Measurements from ENCODE around the gene NCOR2. TPM values are rescaled to one million over a fixed set of nuclear protein-coding genes. Genes with fewer than 3 reads are reported as not detected.

NCOR2 gene
- total RNA-seq, 4 donors from 2014 or later = 72.1 to 460 (median 119) TPM

DNA sequence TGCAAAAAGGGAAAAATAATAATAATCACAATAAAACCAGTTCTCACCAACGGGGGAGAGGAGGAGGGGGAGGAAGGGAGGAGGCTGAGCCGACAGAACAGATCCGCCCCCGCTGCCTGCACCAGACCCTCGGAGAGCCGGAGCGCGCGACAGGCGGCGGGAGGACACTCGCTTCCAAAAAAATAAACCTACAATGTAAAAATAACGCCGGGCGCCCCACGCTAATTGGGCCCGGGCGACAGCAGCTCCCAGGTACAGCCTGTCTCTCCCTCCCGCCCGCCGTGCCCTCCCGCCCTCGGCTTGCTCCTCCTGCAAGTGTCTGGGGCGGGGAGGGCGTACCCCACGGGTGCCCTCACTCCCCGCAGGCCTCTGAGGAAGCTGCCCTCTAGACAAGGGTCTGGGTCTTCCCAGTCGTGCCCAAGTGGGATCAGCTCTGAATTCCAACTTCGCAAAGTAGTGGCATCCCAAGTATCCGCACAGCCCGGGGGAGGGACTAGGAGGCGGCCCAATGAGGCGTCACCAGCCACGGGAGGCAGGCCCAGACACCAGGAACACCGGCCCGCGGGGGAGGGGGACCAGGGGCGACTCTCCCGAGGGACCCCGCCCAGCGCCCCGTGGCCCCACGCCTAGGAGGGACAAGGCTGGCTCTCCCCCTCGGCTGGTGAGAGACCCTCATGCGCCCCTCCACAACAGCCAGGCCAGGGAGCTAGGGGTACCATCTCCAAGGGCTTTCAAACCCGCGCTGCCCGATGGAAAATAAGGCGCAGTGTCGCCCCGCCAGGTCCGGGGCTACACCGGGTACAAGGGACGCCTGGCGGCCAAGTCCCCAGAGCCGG, 1.0 kb downstream of the NCOR2 start:
- in situ Hi-C loops (cut with MboI; ENCODE audit: low pct_ligation_motif_present in 1 of 4, low pct_unique_long_range_greater_than_20kb in 1 of 4, low sequenced_read_pairs in 3 of 4) (loop anchor here in 2 of 4 donors (10.0 kb wide), 2 partner anchors 52 to 198 kb away; no protein-coding TSS in a partner anchor), intact Hi-C loops (cut with DNase I; ENCODE audit: low total_unique reads) (loop anchor here (5.0 kb wide), 2 partner anchors 49 to 186 kb away; no protein-coding TSS in a partner anchor)
- H3K27me3 ChIP-seq = no peaks in the 10 kb centered on the region
- peak overlapping the region; percentile 62 to 98 (median 94) for H3K4me3 ChIP-seq
- TF ChIP-seq EP300 (IDR thresholded peaks at IDR 0.05; ENCODE audit: low read depth) = no peak
- TF ChIP-seq POLR2A (IDR thresholded peaks at IDR 0.05) = peak; percentile 53
- peak; percentile 64 to 70 (median 66) for TF ChIP-seq POLR2AphosphoS5 (IDR thresholded peaks at IDR 0.05)
- H3K27ac ChIP-seq = peak overlapping the region; percentile 96 to 100 (median 99)
- DNase-seq = peak; percentile 89
- no peaks in the 10 kb centered on the region for H3K36me3 ChIP-seq
- H3K9me3 ChIP-seq = no peaks in the 10 kb centered on the region
- whole genome bisulfite sequencing, 2 donors (ENCODE audit: low coverage in 1 of 2) = 0% methylated on average over 44 of the region's 56 CpGs; no CpG with 5 or more reads in 1 of the 2 donors
- peaks cover 23 to 59% (median 43%) of the 10 kb centered on the region in 4 donors for H3K4me1 ChIP-seq

DNA sequence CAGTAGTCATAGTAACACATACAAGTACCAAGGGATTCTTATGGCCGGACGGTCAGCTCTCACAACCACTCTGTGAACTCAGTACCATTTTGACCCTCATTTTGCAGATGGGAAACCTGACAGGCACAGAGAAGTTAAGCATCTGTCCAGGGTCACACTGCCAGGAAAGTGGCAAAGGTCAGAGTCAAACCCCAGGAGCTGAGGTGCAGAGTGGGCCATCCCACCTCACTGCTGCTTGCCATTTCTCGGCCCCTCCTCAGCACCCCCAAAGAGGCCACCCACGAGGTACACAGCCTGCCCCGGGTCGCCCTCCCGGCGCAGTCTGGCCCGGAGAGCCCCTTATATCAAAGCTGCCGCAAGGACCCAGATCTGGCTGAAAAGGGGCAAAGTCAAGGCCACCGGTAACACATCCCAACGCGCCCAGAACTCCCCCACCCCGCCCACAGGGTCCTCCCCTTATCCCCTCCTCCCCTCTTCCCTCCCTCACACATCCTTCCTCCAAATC, 1.7 kb downstream of the NCOR2 start:
- Histone ChIP-seq H3K27me3 (no peaks in the 10 kb centered on the region), H3K36me3 (no peaks in the 10 kb centered on the region), H3K9me3 (no peaks in the 10 kb centered on the region), H3K27ac (peak overlapping the region; percentile 96 to 100 (median 99)), H3K4me1 (peaks cover 23 to 65% (median 46%) of the 10 kb centered on the region in 4 donors), H3K4me3 (peak overlapping the region; percentile 62 to 98 (median 94))
- intact Hi-C loops (cut with DNase I; ENCODE audit: low total_unique reads) = loop anchor here (5.0 kb wide), 2 partner anchors 48 to 187 kb away; no protein-coding TSS in a partner anchor
- WGBS, 2 donors (ENCODE audit: low coverage in 1 of 2) = 9 to 70% methylated on average over 2 to 13 of the region's 14 CpGs
- in situ Hi-C loops (cut with MboI; ENCODE audit: low pct_ligation_motif_present in 1 of 4, low pct_unique_long_range_greater_than_20kb in 1 of 4, low sequenced_read_pairs in 3 of 4) = loop anchor here in 2 of 4 donors (10.0 kb wide), 2 partner anchors 51 to 199 kb away; no protein-coding TSS in a partner anchor
- DNase-seq = no peak
- TF ChIP-seq, protein P1, sequence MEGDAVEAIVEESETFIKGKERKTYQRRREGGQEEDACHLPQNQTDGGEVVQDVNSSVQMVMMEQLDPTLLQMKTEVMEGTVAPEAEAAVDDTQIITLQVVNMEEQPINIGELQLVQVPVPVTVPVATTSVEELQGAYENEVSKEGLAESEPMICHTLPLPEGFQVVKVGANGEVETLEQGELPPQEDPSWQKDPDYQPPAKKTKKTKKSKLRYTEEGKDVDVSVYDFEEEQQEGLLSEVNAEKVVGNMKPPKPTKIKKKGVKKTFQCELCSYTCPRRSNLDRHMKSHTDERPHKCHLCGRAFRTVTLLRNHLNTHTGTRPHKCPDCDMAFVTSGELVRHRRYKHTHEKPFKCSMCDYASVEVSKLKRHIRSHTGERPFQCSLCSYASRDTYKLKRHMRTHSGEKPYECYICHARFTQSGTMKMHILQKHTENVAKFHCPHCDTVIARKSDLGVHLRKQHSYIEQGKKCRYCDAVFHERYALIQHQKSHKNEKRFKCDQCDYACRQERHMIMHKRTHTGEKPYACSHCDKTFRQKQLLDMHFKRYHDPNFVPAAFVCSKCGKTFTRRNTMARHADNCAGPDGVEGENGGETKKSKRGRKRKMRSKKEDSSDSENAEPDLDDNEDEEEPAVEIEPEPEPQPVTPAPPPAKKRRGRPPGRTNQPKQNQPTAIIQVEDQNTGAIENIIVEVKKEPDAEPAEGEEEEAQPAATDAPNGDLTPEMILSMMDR (IDR thresholded peaks at IDR 0.05) = no peak
- TF ChIP-seq POLR2AphosphoS5 (IDR thresholded peaks at IDR 0.05) (no peak), POLR2A (IDR thresholded peaks at IDR 0.05) (no peak), EP300 (IDR thresholded peaks at IDR 0.05; ENCODE audit: low read depth) (no peak)

DNA sequence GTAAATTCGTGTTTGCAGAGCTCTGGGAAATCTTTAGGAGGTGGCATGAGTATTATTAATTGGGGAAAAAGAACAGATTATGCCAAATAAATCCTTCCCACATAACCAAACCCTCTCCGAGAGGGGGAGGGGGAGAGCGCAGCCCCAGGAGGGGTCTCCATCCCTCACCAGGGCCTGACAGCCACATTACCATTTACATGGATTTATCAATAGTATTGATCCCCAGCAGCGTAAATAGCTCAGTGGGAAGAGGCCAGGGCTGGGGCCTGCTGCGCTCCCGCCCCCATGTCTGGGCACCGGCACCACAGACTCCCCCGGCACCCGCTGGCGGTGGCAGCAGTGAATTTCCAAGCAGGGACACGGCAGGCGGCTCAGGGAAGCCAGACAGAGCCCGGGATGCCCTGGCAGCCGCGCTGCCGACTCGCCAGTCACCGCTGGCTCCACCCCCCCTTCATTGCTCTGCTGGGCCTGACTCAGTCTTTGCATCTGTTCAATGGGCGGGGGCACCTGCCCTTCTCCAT, 2.4 kb downstream of the NCOR2 start:
- 69 to 83% methylated on average over 4 to 15 of the region's 19 CpGs for WGBS, 2 donors (ENCODE audit: low coverage in 1 of 2)
- peaks cover 23 to 66% (median 48%) of the 10 kb centered on the region in 4 donors for H3K4me1 ChIP-seq
- no peaks in the 10 kb centered on the region for H3K27me3 ChIP-seq
- DNase-seq = no peak
- H3K9me3 ChIP-seq = no peaks in the 10 kb centered on the region
- peak overlapping the region in 2 of 4 donors; percentile 94 to 95 for H3K4me3 ChIP-seq
- H3K36me3 ChIP-seq = no peaks in the 10 kb centered on the region
- TF ChIP-seq, protein P1 (IDR thresholded peaks at IDR 0.05) = no peak
- TF ChIP-seq POLR2A (IDR thresholded peaks at IDR 0.05) = no peak
- TF ChIP-seq POLR2AphosphoS5 (IDR thresholded peaks at IDR 0.05) = no peak
- in situ Hi-C loops (cut with MboI; ENCODE audit: low pct_ligation_motif_present in 1 of 4, low pct_unique_long_range_greater_than_20kb in 1 of 4, low sequenced_read_pairs in 3 of 4) = loop anchor here in 2 of 4 donors (10.0 kb wide), 2 partner anchors 50 to 200 kb away; no protein-coding TSS in a partner anchor
- intact Hi-C loops (cut with DNase I; ENCODE audit: low total_unique reads) = loop anchor here (5.0 kb wide), 2 partner anchors 48 to 187 kb away; no protein-coding TSS in a partner anchor
- H3K27ac ChIP-seq = peak overlapping the region; percentile 96 to 100 (median 99)

DNA sequence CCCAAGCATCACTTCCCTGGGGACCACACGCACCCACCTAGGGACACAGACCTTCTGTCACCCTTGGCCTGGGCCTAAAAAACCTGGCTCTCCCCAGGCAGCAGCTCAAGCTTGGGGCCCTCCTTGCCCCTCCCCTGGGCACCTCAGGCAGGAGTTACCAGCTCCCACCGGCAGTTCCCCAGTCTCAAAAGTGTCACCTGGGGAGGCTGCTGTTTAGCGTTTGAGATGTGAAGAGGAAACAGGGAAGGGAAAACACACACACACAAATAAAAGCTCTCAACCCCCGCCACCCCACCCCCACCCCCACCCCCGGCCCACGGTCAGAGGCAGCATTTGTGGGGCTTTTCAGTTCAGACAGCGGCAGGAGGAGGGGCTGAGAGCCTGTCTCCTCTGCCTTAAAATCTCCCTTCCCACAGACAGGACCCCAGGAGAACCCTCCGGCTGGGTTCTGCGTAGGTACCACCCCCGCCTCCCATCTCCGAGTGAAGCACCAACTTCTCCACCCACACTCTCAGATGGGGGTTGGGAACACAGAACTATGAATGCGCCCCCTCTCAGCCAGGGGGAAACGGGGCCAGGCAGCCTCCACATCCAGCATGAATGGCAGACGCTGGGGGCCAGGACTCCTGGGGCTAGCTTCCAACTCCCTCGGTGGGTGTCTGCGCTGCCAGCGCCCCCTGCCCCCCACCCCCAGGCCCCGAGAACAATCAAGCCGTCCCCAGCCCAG, 3.0 kb downstream of the NCOR2 start:
- no peak for DNase-seq
- intact Hi-C loops (cut with DNase I; ENCODE audit: low total_unique reads) = no loop called here
- Histone ChIP-seq H3K27ac (peak overlapping the region; percentile 28 to 100 (median 98)), H3K27me3 (no peaks in the 10 kb centered on the region), H3K4me1 (peaks cover 23 to 64% (median 49%) of the 10 kb centered on the region in 4 donors), H3K36me3 (no peaks in the 10 kb centered on the region), H3K4me3 (no peak overlapping the region), H3K9me3 (no peaks in the 10 kb centered on the region)
- WGBS, 2 donors (ENCODE audit: low coverage in 1 of 2) = 32% methylated on average over 18 of the region's 19 CpGs; no CpG with 5 or more reads in 1 of the 2 donors
- TF ChIP-seq, protein P1 (IDR thresholded peaks at IDR 0.05) = no peak
- TF ChIP-seq POLR2A (IDR thresholded peaks at IDR 0.05) (no peak), POLR2AphosphoS5 (IDR thresholded peaks at IDR 0.05) (no peak), EP300 (IDR thresholded peaks at IDR 0.05; ENCODE audit: low read depth) (no peak)
- in situ Hi-C loops (cut with MboI; ENCODE audit: low pct_ligation_motif_present in 1 of 4, low pct_unique_long_range_greater_than_20kb in 1 of 4, low sequenced_read_pairs in 3 of 4) = loop anchor here in 2 of 4 donors (10.0 kb wide), 2 partner anchors 50 to 200 kb away; no protein-coding TSS in a partner anchor

Measured in transverse colon (tissue), 4 donors.